ENCODE results near the gene SMO.
"Not testable (repeated sequence)": the region's sequence is repeated elsewhere in the genome, so short reads cannot be mapped to it uniquely, and the experiment has no call there.

SMO gene

GRCh38 chr7:129209067-129209926 lies 20.9 kb downstream of the SMO start:
- DNase-seq = no peak

GRCh38 chr7:129210256-129210988 lies 22.0 kb downstream of the SMO start:
- DNase-seq = peak; percentile 51

- no peak for DNase-seq
Measured at GRCh38 chr7:129210989-129211312, 22.5 kb downstream of the SMO start.

GRCh38 chr7:129212126-129212525 lies 23.7 kb downstream of the SMO start:
- DNase-seq = no peak

- no peak for DNase-seq
Measured at GRCh38 chr7:129212596-129212995, 24.2 kb downstream of the SMO start.

GRCh38 chr7:129213828-129214227 lies 25.4 kb downstream of the SMO start:
- DNase-seq = peak; percentile 4

GRCh38 chr7:129215691-129216090 lies 27.3 kb downstream of the SMO start:
- not testable (repeated sequence) for DNase-seq

- DNase-seq = not testable (repeated sequence)
Measured at GRCh38 chr7:129216101-129216715, 27.8 kb downstream of the SMO start.

GRCh38 chr7:129216821-129217416 lies 28.5 kb downstream of the SMO start:
- DNase-seq = not testable (repeated sequence)

- peak; percentile 88 for DNase-seq
Measured at GRCh38 chr7:129218514-129219062, 30.2 kb downstream of the SMO start.

- DNase-seq = not testable (repeated sequence)
Measured at GRCh38 chr7:129219166-129219565, 30.7 kb downstream of the SMO start.

- no peak for DNase-seq
Measured at GRCh38 chr7:129222064-129222463, 33.6 kb downstream of the SMO start.

GRCh38 chr7:129224251-129225205 lies 36.1 kb downstream of the SMO start, which contains the start of gene AHCYL2:
TSS of gene AHCYL2 (plus strand) at chr7:129225030.
- peak; percentile 98 for DNase-seq

GRCh38 chr7:129225206-129225930 lies 36.9 kb downstream of the SMO start:
- DNase-seq = peak; percentile 56

GRCh38 chr7:129225931-129226572 lies 37.6 kb downstream of the SMO start:
- peak; percentile 45 for DNase-seq

GRCh38 chr7:129227646-129228578 lies 39.5 kb downstream of the SMO start:
- DNase-seq = no peak

GRCh38 chr7:129228633-129229032 lies 40.2 kb downstream of the SMO start:
- DNase-seq = no peak

- no peak for DNase-seq
Measured at GRCh38 chr7:129231666-129232065, 43.2 kb downstream of the SMO start.

- DNase-seq = no peak
Measured at GRCh38 chr7:129238546-129238945, 50.1 kb downstream of the SMO start.
